ENCODE measurements around the gene BFSP1.

DNA sequence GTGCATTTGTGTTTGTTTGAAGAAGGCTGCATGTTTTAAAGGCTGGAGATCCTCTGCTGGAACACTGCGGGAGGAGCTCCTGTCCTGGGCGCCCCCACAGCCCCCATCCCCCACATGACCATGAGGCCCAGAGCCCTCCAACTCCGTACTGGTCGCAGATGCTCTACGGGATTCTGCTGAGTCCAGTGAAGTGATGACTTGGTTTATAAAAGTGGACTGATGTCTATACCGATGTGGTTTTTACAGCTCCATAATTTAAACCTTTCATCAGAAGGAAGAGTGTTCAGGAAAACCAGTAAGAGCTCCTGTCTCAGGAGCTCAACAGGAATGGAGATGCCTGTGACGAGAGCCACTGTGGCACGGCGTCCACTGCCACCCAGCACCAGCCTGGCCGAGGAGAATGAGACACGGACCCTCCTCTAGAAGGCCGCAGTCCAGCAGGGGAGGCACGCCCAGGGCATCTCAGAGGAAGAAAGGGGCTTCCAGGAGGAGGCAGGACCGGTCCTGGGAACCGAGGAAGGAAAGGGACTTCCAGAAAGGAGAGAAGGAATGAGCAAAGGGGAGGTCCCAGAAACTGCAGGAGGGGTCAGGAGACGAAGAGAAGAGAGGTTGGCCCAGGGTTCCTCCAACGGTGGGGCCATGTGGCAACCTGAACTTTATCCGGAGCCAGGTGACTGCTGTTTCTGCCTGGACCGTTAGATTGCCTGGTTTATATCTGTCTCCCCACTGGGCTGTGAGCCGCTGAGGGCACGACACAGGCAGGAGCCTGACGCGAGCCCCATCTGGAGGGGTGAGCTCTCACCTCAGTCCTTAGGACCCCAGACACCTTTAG is 26.9 kb downstream of the BFSP1 start:
- TF ChIP-seq, protein P1, sequence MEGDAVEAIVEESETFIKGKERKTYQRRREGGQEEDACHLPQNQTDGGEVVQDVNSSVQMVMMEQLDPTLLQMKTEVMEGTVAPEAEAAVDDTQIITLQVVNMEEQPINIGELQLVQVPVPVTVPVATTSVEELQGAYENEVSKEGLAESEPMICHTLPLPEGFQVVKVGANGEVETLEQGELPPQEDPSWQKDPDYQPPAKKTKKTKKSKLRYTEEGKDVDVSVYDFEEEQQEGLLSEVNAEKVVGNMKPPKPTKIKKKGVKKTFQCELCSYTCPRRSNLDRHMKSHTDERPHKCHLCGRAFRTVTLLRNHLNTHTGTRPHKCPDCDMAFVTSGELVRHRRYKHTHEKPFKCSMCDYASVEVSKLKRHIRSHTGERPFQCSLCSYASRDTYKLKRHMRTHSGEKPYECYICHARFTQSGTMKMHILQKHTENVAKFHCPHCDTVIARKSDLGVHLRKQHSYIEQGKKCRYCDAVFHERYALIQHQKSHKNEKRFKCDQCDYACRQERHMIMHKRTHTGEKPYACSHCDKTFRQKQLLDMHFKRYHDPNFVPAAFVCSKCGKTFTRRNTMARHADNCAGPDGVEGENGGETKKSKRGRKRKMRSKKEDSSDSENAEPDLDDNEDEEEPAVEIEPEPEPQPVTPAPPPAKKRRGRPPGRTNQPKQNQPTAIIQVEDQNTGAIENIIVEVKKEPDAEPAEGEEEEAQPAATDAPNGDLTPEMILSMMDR (IDR thresholded peaks at IDR 0.05), result no peak
- TF ChIP-seq POLR2A (IDR thresholded peaks at IDR 0.05), result no peak
